ENCODE measurements around the gene ZBTB18. TPM values are rescaled to one million over a fixed set of nuclear protein-coding genes. Genes with fewer than 3 reads are reported as not detected.

ZBTB18 gene
- total RNA-seq, 1 experiment from 2014 or later = 12.1 TPM

- H2AK5ac ChIP-seq (ENCODE audit: insufficient read length, low read length) = no peak overlapping the region
- no peaks in the 10 kb centered on the region for H3K27me3 Mint-ChIP-seq (ENCODE audit: low read depth)
- H3K27ac Mint-ChIP-seq = no peak overlapping the region; a peak in 1 of 7 replicates
- no peak overlapping the region for H2BK20ac ChIP-seq (ENCODE audit: low read depth, low read length, poor library complexity, severe bottlenecking)
- H2BK120ac ChIP-seq (ENCODE audit: low read depth, low read length, poor library complexity, severe bottlenecking) = no peak overlapping the region
- H3K27me3 ChIP-seq (ENCODE audit: insufficient read depth, low read length) = no peaks in the 10 kb centered on the region
- no peak overlapping the region for H3K4me3 Mint-ChIP-seq
- H3T11ph ChIP-seq (ENCODE audit: low read length) = no peak overlapping the region
- H3K18ac ChIP-seq (ENCODE audit: insufficient read length, low read depth, low read length) = no peak overlapping the region
- no peak overlapping the region for H3K14ac ChIP-seq (ENCODE audit: insufficient read depth, low read length)
- H4K91ac ChIP-seq (ENCODE audit: insufficient read length, low read depth, low read length) = no peak overlapping the region
- H2BK15ac ChIP-seq (ENCODE audit: low read depth, low read length) = no peak overlapping the region
- no CpG with 5 or more reads among the region's 6 CpGs for WGBS (ENCODE audit: extremely low coverage, insufficient read length, low lambda C conversion rate)
- H2AFZ ChIP-seq (ENCODE audit: low read length) = no peak overlapping the region
- no peaks in the 10 kb centered on the region; the same call in 1 of the 2 replicates for H3K4me1 ChIP-seq (ENCODE audit: insufficient read depth, low read length)
- H3K9me3 ChIP-seq (ENCODE audit: control insufficient read depth, low read depth, low read length) = no peaks in the 10 kb centered on the region
- no peak overlapping the region for H3K56ac ChIP-seq (ENCODE audit: insufficient read length, low read depth, low read length)
- H3K79me2 ChIP-seq (ENCODE audit: insufficient read depth, low read length) = no peaks in the 10 kb centered on the region; the same call in 1 of the 2 replicates
- no peak overlapping the region for H3K23ac ChIP-seq (ENCODE audit: insufficient read length, low read depth, low read length)
- H3K79me1 ChIP-seq (ENCODE audit: insufficient read depth, low read depth, low read length, poor library complexity, severe bottlenecking) = peaks cover 3% of the 10 kb centered on the region
- no peaks in the 10 kb centered on the region for H3K9me3 Mint-ChIP-seq
- H3K23me2 ChIP-seq (ENCODE audit: insufficient read length, low read depth, low read length, poor library complexity, severe bottlenecking) = no peaks in the 10 kb centered on the region
- H4K20me1 ChIP-seq (ENCODE audit: control insufficient read depth, insufficient read depth, insufficient read length) = no peaks in the 10 kb centered on the region
- H3K9ac ChIP-seq (ENCODE audit: extremely low read depth, insufficient read length, low read length) = no peak overlapping the region
- H2BK12ac ChIP-seq (ENCODE audit: insufficient read length, low read depth, low read length) = no peak overlapping the region
- H3K36me3 Mint-ChIP-seq (ENCODE audit: insufficient read depth in 1 of 3, low read depth in 3 of 3) = peaks cover 0 to 8% (median 5%) of the 10 kb centered on the region in 3 experiments; a peak in 5 of 7 replicates
- TF ChIP-seq CTCF (conservative IDR thresholded peaks at IDR 0.05) = no peak
- H3K4me2 ChIP-seq (ENCODE audit: insufficient read depth, insufficient read length, low read length) = no peak overlapping the region
- no peak for DNase-seq
- no peak overlapping the region for H2BK5ac ChIP-seq (ENCODE audit: insufficient read length, low read length)
- H4K5ac ChIP-seq (ENCODE audit: insufficient read length, low read depth, low read length) = no peak overlapping the region
- H4K8ac ChIP-seq (replicated peaks; ENCODE audit: insufficient read length, low read depth, low read length) = no peak overlapping the region
- H3K4ac ChIP-seq (ENCODE audit: low read depth, low read length) = no peak overlapping the region
- H3K4me1 Mint-ChIP-seq = peaks cover 7 to 10% of the 10 kb centered on the region in 2 experiments
- no peak overlapping the region for H3K27ac ChIP-seq (ENCODE audit: insufficient read length, low read depth, low read length)
Observed at GRCh38 chr1:244056577-244056976, 5.5 kb downstream of the ZBTB18 start.

All from H9 (cell line).